CD4-positive, alpha-beta T cell treated with Interleukin-10 for 1 hour (primary cell): ENCODE measurements around the gene TASP1.

Source experiments
- DNase-seq: peaks from one replicate; pipeline ENCODE4 v3.0.0-alpha.2; 2020

TASP1 gene

DNA sequence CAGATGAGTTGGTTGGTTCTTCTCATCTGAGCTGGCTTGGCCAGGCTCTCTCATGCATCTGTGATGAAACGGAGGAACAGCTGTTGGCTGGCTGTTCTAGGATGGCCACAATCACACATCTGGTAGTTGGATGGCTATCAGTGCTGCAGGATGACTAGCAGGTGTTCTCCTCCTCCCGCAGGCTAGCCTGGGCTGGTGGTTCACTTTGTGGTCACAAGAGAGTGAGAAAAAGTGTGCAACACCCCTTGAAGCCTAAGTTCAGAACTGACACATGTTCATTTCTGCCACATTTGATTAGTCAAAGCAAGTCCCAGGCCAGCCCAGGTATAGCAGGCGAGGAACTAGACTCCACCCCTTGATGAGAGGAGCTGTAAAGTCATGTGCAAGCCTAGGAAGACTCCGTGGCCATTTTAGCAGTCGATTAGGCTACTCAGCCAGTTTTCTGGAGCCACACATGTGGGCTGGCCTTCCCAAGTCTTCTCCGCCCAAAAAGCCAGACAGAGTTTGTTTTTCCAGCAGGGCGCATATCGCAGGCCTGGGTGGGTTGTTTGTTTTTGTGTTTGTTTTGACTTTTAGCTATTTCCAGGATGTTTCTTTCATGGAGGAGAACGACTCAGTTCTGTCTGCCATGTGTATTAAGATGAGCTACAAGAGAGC is 296.9 kb downstream of the TASP1 start:
- no peak for DNase-seq

DNA sequence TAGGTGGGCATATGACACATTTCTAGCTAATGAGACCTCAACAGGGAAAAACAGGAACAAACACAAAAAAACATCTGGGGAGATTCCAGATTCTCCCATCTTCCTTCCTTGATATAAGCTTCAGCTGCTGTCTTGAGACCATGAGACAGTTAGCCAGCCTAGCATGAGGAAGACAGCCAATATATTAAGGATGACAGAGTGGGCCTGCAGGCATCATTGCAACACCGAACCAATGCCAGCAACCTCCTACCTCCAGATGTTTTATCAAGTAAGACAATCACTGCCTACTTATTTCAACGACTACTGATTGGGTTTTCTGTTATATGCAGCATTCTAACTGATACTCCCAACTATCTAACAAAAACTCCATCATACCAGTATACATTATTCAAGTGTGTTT is 298.6 kb downstream of the TASP1 start:
- DNase-seq, result no peak
